Panc1 (cell line): Measurements from ENCODE around the gene PPP2R2B. TPM values are rescaled to one million over a fixed set of nuclear protein-coding genes. Genes with fewer than 3 reads are reported as not detected.

Source experiments
- ATAC-seq: fragments of 200-7000 bp; cut with Tn5 transposase; 2 replicates; pipeline ENCODE4 v1.9.1; 2020; ENCODE audit warnings: mild to moderate bottlenecking, moderate library complexity
- BruUV-seq: library from RNA; stranded (reverse); fragments of 400-500 nt; replicated peaks from 2 replicates; lab custom pipeline; 2021; lab: Mats Ljungman, UMichigan
- CTCF ChIA-PET: fragments of 300-600 bp; sonication (Branson Sonifier 250); formaldehyde crosslinking; loops from one replicate; lab custom pipeline; 2022; ENCODE audit warnings: antibody characterized with exemption; lab: Charles Lee
- POLR2A ChIA-PET: fragments of 300-600 bp; sonication (Branson Sonifier 250); formaldehyde crosslinking; loops from one replicate; lab custom pipeline; 2022; ENCODE audit warnings: antibody characterized with exemption; lab: Charles Lee
- DNase-seq: peaks from one replicate; pipeline ENCODE4 v3.0.0-alpha.2; 2010; ENCODE audit warnings: low read depth, low spot score
- H3K27ac ChIP-seq: 2 replicates; pipeline ENCODE4 v1.5.1; 2011; ENCODE audit warnings: mild to moderate bottlenecking, low read length, inconsistent platforms
- H3K27me3 ChIP-seq: fragments of 200-500 bp; sonication (Bioruptor generic); 2 replicates; pipeline ENCODE4 v1.6.0; 2014; ENCODE audit warnings: low read length, inconsistent platforms; ENCODE audit not compliant: control insufficient read depth, insufficient read depth
- H3K36me3 ChIP-seq: fragments of 200-500 bp; sonication (Bioruptor generic); 2 replicates; pipeline ENCODE4 v1.5.1; 2014; ENCODE audit warnings: inconsistent platforms, mild to moderate bottlenecking, low read length, moderate library complexity; ENCODE audit not compliant: control insufficient read depth, insufficient read depth
- H3K4me1 ChIP-seq: 2 replicates; pipeline ENCODE4 v1.5.1; 2011; ENCODE audit warnings: inconsistent platforms, mild to moderate bottlenecking, low read length, moderate library complexity; ENCODE audit not compliant: control insufficient read depth, insufficient read depth
- H3K4me3 ChIP-seq, 2 experiments: 2 replicates each; pipeline ENCODE4 v1.5.1; 2011 to 2012; ENCODE audit warnings: low read depth in 2 of 2, low read length in 2 of 2, mild to moderate bottlenecking in 2 of 2, inconsistent platforms in 1 of 2, moderate library complexity in 1 of 2
- H3K9me3 ChIP-seq: fragments of 200-500 bp; sonication (Bioruptor generic); 2 replicates; pipeline ENCODE4 v1.5.1; 2014; ENCODE audit warnings: low read depth, mild to moderate bottlenecking, inconsistent platforms, low read length, moderate library complexity; ENCODE audit not compliant: control insufficient read depth, insufficient read depth
- POLR2AphosphoS5 ChIP-seq: IDR thresholded peaks from 2 replicates; pipeline ENCODE4 v1.6.1; 2012; ENCODE audit warnings: mild to moderate bottlenecking, low read depth, low read length, moderate library complexity
- SIN3A ChIP-seq: IDR thresholded peaks from 2 replicates; pipeline ENCODE4 v1.6.1; 2012; ENCODE audit warnings: low read depth, mild to moderate bottlenecking, low read length, moderate library complexity, borderline replicate concordance; ENCODE audit not compliant: insufficient read depth
- TCF7L2 ChIP-seq: IDR thresholded peaks from 2 replicates; pipeline ENCODE4 v1.6.1; 2011; ENCODE audit warnings: mild to moderate bottlenecking, low read depth, low read length, inconsistent platforms
- in situ Hi-C: cut with HindIII; loops from 2 replicates; pipeline ENCODE4 v1.10.0; 2016; ENCODE audit warnings: low sequenced_read_pairs, low pct_unique_long_range_greater_than_20kb
- intact Hi-C: fragments of 100-400 bp; cut with micrococcal nuclease; formaldehyde crosslinking; loops from one replicate; pipeline ENCODE4 v1.10.0; 2022; ENCODE audit not compliant: unreplicated experiment
- total RNA-seq: library from RNA; stranded (reverse); gene quantifications from one replicate; pipeline ENCODE4 v1.2.1, GENCODE V29; 2021; ENCODE audit not compliant: unreplicated experiment
- TF ChIP-seq, protein P1 (sequence below), 2 experiments: IDR thresholded peaks; 2 replicates each; pipeline ENCODE4 v1.6.1; 2011 to 2012; ENCODE audit warnings: low read depth in 2 of 2, control low read depth in 1 of 2, low read length in 1 of 2, mild to moderate bottlenecking in 1 of 2, moderate library complexity in 1 of 2; ENCODE audit not compliant: insufficient read depth in 1 of 2
- TF ChIP-seq, protein P2 (sequence below): fragments of 450-650 bp; IDR thresholded peaks from 2 replicates; pipeline ENCODE4 v1.5.1; 2017; ENCODE audit warnings: mild to moderate bottlenecking

PPP2R2B gene
- total RNA-seq, 1 experiment from 2014 or later: 8.8 TPM

DNA sequence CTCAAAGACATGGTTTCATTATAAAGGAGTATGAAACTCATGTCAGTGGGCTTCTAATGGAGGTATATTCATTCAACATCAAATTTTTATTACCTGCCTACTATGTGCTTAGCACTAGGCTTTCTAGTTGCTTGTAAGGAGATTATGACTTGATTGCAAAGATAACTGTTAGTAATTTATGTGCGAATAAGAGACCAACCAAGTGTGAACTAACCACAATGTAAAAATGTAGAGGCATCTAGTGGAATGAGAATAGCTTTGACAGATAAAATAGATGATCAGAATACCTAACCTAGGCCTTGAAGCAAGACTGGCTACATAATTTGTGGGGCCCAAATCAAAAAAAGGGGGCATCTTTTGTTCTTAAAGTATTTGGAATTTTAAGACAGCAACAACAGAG, 13.0 kb upstream of the PPP2R2B start:
- intact Hi-C loops: no loop called here
- H3K4me1 ChIP-seq: no peaks in the 10 kb centered on the region

DNA sequence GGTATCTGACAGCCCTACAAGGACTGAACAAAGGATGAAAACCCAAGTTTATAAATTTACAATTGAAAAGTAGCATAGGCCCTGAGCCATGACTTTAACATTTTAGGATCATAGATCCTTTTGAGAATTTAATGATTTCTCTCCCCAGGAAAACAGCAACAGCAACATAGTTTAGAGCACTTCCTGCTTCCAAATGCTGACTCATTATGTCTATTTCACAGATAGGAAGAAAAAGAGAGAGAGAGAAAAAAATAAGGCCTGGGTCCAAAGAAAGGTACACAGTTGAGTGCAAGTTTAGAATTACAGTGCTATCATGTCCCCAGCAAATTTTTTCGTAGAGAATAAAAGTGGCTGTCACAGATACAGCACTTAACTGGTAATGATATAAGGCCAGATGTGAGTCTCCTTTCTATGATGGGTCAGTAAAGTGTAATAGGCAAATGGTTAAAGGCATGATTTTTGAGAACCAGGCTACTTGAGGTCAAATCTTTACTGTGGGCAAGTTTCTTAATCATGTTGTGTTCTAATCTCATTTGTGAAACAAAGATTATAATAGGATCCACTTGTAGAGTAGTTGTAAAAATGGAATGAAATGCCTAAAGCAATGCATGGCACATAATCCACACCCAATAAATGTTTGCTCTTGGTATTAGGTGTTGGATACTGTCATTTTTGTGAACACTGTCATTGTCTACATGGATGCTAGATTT, 12.3 kb upstream of the PPP2R2B start:
- no peaks in the 10 kb centered on the region for H3K36me3 ChIP-seq
- in situ Hi-C loops: no loop called here
- ATAC-seq (no peak), DNase-seq (no peak)
- intact Hi-C loops: no loop called here
- ChIA-PET CTCF (no interaction called here), POLR2A (interaction anchor here (0.5 kb wide), 1 partner anchor 26 kb away, joined by 13 read pairs; no protein-coding TSS in a partner anchor)
- no peak for TF ChIP-seq POLR2AphosphoS5
- TF ChIP-seq, protein P1, sequence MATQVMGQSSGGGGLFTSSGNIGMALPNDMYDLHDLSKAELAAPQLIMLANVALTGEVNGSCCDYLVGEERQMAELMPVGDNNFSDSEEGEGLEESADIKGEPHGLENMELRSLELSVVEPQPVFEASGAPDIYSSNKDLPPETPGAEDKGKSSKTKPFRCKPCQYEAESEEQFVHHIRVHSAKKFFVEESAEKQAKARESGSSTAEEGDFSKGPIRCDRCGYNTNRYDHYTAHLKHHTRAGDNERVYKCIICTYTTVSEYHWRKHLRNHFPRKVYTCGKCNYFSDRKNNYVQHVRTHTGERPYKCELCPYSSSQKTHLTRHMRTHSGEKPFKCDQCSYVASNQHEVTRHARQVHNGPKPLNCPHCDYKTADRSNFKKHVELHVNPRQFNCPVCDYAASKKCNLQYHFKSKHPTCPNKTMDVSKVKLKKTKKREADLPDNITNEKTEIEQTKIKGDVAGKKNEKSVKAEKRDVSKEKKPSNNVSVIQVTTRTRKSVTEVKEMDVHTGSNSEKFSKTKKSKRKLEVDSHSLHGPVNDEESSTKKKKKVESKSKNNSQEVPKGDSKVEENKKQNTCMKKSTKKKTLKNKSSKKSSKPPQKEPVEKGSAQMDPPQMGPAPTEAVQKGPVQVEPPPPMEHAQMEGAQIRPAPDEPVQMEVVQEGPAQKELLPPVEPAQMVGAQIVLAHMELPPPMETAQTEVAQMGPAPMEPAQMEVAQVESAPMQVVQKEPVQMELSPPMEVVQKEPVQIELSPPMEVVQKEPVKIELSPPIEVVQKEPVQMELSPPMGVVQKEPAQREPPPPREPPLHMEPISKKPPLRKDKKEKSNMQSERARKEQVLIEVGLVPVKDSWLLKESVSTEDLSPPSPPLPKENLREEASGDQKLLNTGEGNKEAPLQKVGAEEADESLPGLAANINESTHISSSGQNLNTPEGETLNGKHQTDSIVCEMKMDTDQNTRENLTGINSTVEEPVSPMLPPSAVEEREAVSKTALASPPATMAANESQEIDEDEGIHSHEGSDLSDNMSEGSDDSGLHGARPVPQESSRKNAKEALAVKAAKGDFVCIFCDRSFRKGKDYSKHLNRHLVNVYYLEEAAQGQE (IDR thresholded peaks at IDR 0.05; ENCODE audit: insufficient read depth in 1 of 2, low read depth in 2 of 2, low read length in 1 of 2): no peak
- TF ChIP-seq TCF7L2: no peak
- TF ChIP-seq, protein P2, sequence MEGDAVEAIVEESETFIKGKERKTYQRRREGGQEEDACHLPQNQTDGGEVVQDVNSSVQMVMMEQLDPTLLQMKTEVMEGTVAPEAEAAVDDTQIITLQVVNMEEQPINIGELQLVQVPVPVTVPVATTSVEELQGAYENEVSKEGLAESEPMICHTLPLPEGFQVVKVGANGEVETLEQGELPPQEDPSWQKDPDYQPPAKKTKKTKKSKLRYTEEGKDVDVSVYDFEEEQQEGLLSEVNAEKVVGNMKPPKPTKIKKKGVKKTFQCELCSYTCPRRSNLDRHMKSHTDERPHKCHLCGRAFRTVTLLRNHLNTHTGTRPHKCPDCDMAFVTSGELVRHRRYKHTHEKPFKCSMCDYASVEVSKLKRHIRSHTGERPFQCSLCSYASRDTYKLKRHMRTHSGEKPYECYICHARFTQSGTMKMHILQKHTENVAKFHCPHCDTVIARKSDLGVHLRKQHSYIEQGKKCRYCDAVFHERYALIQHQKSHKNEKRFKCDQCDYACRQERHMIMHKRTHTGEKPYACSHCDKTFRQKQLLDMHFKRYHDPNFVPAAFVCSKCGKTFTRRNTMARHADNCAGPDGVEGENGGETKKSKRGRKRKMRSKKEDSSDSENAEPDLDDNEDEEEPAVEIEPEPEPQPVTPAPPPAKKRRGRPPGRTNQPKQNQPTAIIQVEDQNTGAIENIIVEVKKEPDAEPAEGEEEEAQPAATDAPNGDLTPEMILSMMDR: no peak
- TF ChIP-seq SIN3A: no peak
- H3K4me3 ChIP-seq: no peak overlapping the region
- H3K27ac ChIP-seq: no peak overlapping the region
- H3K9me3 ChIP-seq: no peaks in the 10 kb centered on the region
- BruUV-seq: no TSS peak
- no peaks in the 10 kb centered on the region for H3K27me3 ChIP-seq
- no peaks in the 10 kb centered on the region for H3K4me1 ChIP-seq

More for the DNA sequence above, 13.0 kb upstream of the PPP2R2B start:
- TF ChIP-seq, protein P1 (IDR thresholded peaks at IDR 0.05; ENCODE audit: insufficient read depth in 1 of 2, low read depth in 2 of 2, low read length in 1 of 2): no peak
- TF ChIP-seq SIN3A (no peak), POLR2AphosphoS5 (no peak), TCF7L2 (no peak)
- TF ChIP-seq, protein P2: no peak
- BruUV-seq: no TSS peak
- Histone ChIP-seq H3K36me3 (no peaks in the 10 kb centered on the region), H3K27ac (no peak overlapping the region), H3K4me3 (no peak overlapping the region), H3K27me3 (no peaks in the 10 kb centered on the region), H3K9me3 (no peaks in the 10 kb centered on the region)
- POLR2A ChIA-PET: no interaction called here
- DNase-seq: no peak
- CTCF ChIA-PET: no interaction called here
- no peak for ATAC-seq
- in situ Hi-C loops: no loop called here
